Glutamatergic neuron (in vitro differentiated cells): ENCODE results near the gene HESX1. TPM values are rescaled to one million over a fixed set of nuclear protein-coding genes. Genes with fewer than 3 reads are reported as not detected.

Experiments used
- DNase-seq: peaks from one replicate; pipeline ENCODE4 v3.0.0; 2022
- H3K27ac Mint-ChIP-seq: one replicate; pipeline ENCODE4 v1.8.0; 2020; ENCODE audit warnings: mild to moderate bottlenecking, mixed read lengths, inconsistent platforms; ENCODE audit not compliant: unreplicated experiment
- H3K27me3 Mint-ChIP-seq: one replicate; pipeline ENCODE4 v1.8.0; 2020; ENCODE audit warnings: mild to moderate bottlenecking, moderate library complexity, mixed read lengths, inconsistent platforms; ENCODE audit not compliant: unreplicated experiment
- H3K36me3 Mint-ChIP-seq: one replicate; pipeline ENCODE4 v1.8.0; 2020; ENCODE audit warnings: mild to moderate bottlenecking, mixed read lengths, inconsistent platforms; ENCODE audit not compliant: unreplicated experiment
- H3K4me1 Mint-ChIP-seq: one replicate; pipeline ENCODE4 v1.8.0; 2020; ENCODE audit warnings: mild to moderate bottlenecking, low read depth, mixed read lengths, inconsistent platforms; ENCODE audit not compliant: unreplicated experiment
- H3K4me3 Mint-ChIP-seq: one replicate; pipeline ENCODE4 v1.8.0; 2020; ENCODE audit warnings: mild to moderate bottlenecking, mixed read lengths, inconsistent platforms; ENCODE audit not compliant: unreplicated experiment
- H3K9me3 Mint-ChIP-seq: one replicate; pipeline ENCODE4 v1.8.0; 2020; ENCODE audit warnings: mild to moderate bottlenecking, moderate library complexity, mixed read lengths, inconsistent platforms; ENCODE audit not compliant: unreplicated experiment
- CTCF ChIP-seq: fragments of 200-600 bp; sonication (generic); IDR thresholded peaks from one replicate; pipeline ENCODE4 v1.5.0; 2021; ENCODE audit not compliant: partially characterized antibody, unreplicated experiment
- total RNA-seq: library from RNA; stranded (reverse); fragmentation: NEBNext Ultra II Directional; extraction: Animal tissue kit (Norgen Biotek cat#: 25700); gene quantifications from one replicate; pipeline ENCODE4 v1.2.1, GENCODE V29; 2021; ENCODE audit not compliant: unreplicated experiment

Gene HESX1
- total RNA-seq, 1 donor from 2014 or later, result not detected

- H3K4me3 Mint-ChIP-seq, result no peak overlapping the region
- DNase-seq, result no peak
- no peaks in the 10 kb centered on the region for H3K27me3 Mint-ChIP-seq
- H3K27ac Mint-ChIP-seq, result no peak overlapping the region
- peaks cover 17% of the 10 kb centered on the region for H3K4me1 Mint-ChIP-seq
- no peak for TF ChIP-seq CTCF
- H3K9me3 Mint-ChIP-seq, result no peaks in the 10 kb centered on the region
- no peaks in the 10 kb centered on the region for H3K36me3 Mint-ChIP-seq
These were observed 49.6 kb downstream of the HESX1 start for GRCh38 chr3:57150113-57150581.

Other genes starting within 250 kb of the HESX1 start
- not detected for gene SPATA12, start 139.3 kb downstream of the HESX1 start, total RNA-seq
- 31.1 TPM for gene IL17RD, start 34.6 kb downstream of the HESX1 start, total RNA-seq
- 23.0 TPM for gene APPL1, start 27.8 kb upstream of the HESX1 start, total RNA-seq
- not detected for gene ASB14, start 92.7 kb upstream of the HESX1 start, total RNA-seq